Measurements from ENCODE around the gene PANK1.

Gene PANK1

DNA sequence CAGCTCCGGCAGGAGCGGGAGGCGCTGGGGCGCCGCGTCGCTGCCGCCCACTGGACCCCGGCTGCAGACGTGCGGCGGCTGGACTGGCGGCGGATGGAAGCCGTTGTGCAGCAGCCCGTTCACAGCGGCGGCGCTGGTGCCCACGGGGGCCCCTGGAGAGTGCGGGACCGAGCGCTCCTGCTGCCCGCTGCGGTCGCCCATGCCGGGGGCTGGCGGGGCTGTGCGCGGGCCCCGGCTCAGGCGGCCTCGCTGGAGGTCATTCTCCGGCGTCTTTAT lies 413 bp downstream of the PANK1 start (continued):
- TF ChIP-seq HOXD13 (CRISPR knock-in tag; IDR thresholded peaks at IDR 0.05; ENCODE audit: borderline replicate concordance) (no peak), YY2 (tag by site-specific recombination; IDR thresholded peaks at IDR 0.05) (0 out of 2 replicates have a peak, but pooled peaks have one; percentile 17), PRDM6 (tag by site-specific recombination; IDR thresholded peaks at IDR 0.05) (no peak), ZNF692 (tag by site-specific recombination; IDR thresholded peaks at IDR 0.05) (0 out of 2 replicates have a peak, but pooled peaks have one; percentile 11), ZNF658 (tag by site-specific recombination; IDR thresholded peaks at IDR 0.05) (no peak)
- TF ChIP-seq, protein P1, sequence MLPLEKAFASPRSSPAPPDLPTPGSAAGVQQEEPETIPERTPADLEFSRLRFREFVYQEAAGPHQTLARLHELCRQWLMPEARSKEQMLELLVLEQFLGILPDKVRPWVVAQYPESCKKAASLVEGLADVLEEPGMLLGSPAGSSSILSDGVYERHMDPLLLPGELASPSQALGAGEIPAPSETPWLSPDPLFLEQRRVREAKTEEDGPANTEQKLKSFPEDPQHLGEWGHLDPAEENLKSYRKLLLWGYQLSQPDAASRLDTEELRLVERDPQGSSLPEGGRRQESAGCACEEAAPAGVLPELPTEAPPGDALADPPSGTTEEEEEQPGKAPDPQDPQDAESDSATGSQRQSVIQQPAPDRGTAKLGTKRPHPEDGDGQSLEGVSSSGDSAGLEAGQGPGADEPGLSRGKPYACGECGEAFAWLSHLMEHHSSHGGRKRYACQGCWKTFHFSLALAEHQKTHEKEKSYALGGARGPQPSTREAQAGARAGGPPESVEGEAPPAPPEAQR (tag by site-specific recombination; IDR thresholded peaks at IDR 0.05): no peak

DNA sequence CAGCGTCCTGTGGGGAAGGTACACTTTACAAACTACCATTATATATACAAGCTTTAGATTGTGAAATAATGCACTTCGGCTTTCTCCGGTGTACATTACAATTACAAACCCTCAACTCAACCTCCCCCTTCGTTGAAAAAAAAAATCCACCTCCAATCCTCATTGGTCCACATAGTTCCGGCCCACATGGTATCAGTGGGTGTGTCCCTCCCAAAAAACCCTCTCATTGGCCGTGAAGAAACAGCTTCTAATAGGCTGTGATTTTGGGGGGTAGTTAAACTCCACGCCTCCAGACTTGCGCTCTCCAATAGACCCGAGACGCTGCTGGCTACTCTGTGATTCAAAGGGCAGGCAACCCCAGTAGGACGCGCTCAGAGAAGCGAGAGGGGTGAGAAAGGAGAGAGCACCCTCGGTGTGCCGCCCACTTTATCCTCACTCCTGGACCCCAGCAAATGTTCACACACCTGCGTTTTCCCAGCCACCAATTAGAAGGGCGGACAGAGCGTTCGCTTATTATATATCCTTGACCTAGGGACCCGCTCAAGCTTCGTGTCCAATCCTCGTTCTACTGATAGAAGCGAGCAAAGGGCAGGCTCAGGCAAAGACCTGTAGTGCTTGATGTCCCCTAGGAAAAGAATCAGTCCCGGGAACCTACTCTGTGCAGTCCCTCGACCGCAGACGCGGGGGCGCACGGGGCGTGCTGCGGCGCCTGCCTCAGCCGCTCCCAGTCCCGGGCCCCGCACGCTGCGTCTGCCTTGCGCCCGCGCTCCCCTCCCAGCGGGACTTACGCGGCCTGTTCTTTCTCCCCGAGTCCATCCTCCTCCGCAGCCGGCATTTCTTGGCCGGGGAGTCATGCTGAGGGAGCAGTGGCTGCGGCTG lies 991 bp downstream of the PANK1 start:
- Histone ChIP-seq H3K36me3 (ENCODE audit: control insufficient read depth in 2 of 2, insufficient read depth in 1 of 2, low read length in 2 of 2) (no peaks in the 10 kb centered on the region), H3K27ac (ENCODE audit: extremely low read depth, low read depth, low read length) (peak overlapping the region; percentile 97), H3K4me3 (ENCODE audit: low read depth, low read length) (peak overlapping the region; percentile 85), H3K4me1 (ENCODE audit: control insufficient read depth, insufficient read depth, low read length) (peaks cover 9% of the 10 kb centered on the region; the same call in 1 of the 2 replicates), H3K9me3 (ENCODE audit: control insufficient read depth, insufficient read depth, low read depth, low read length) (no peaks in the 10 kb centered on the region)
- POLR2A ChIA-PET: interaction anchor here (0.6 to 2.5 kb wide), 17 partner anchors 9 to 251 kb away, joined by 3 to 61 read pairs (median 3); partner anchors contain the start of genes IFIT1 and KIF20B
- CTCF ChIA-PET: interaction anchor here (0.6 to 1.4 kb wide), 8 partner anchors 11 to 511 kb away, joined by 3 to 5 read pairs (median 3); no protein-coding TSS in a partner anchor
- TF ChIP-seq GFI1B (tag by site-specific recombination; IDR thresholded peaks at IDR 0.05): no peak
- TF ChIP-seq, protein P2, sequence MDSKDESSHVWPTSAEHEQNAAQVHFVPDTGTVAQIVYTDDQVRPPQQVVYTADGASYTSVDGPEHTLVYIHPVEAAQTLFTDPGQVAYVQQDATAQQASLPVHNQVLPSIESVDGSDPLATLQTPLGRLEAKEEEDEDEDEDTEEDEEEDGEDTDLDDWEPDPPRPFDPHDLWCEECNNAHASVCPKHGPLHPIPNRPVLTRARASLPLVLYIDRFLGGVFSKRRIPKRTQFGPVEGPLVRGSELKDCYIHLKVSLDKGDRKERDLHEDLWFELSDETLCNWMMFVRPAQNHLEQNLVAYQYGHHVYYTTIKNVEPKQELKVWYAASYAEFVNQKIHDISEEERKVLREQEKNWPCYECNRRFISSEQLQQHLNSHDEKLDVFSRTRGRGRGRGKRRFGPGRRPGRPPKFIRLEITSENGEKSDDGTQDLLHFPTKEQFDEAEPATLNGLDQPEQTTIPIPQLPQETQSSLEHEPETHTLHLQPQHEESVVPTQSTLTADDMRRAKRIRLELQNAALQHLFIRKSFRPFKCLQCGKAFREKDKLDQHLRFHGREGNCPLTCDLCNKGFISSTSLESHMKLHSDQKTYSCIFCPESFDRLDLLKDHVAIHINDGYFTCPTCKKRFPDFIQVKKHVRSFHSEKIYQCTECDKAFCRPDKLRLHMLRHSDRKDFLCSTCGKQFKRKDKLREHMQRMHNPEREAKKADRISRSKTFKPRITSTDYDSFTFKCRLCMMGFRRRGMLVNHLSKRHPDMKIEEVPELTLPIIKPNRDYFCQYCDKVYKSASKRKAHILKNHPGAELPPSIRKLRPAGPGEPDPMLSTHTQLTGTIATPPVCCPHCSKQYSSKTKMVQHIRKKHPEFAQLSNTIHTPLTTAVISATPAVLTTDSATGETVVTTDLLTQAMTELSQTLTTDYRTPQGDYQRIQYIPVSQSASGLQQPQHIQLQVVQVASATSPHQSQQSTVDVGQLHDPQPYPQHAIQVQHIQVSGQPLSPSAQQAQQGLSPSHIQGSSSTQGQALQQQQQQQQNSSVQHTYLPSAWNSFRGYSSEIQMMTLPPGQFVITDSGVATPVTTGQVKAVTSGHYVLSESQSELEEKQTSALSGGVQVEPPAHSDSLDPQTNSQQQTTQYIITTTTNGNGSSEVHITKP (tag by site-specific recombination; IDR thresholded peaks at IDR 0.05): peak; percentile 96
- TF ChIP-seq ZNF114 (tag by site-specific recombination; IDR thresholded peaks at IDR 0.05): no peak
- no peak for TF ChIP-seq KLF17 (tag by site-specific recombination; IDR thresholded peaks at IDR 0.05)
- TF ChIP-seq ZNF639 (tag by site-specific recombination; IDR thresholded peaks at IDR 0.05): no peak
- TF ChIP-seq ZNF768 (tag by site-specific recombination; IDR thresholded peaks at IDR 0.05): no peak
- TF ChIP-seq, protein P3, sequence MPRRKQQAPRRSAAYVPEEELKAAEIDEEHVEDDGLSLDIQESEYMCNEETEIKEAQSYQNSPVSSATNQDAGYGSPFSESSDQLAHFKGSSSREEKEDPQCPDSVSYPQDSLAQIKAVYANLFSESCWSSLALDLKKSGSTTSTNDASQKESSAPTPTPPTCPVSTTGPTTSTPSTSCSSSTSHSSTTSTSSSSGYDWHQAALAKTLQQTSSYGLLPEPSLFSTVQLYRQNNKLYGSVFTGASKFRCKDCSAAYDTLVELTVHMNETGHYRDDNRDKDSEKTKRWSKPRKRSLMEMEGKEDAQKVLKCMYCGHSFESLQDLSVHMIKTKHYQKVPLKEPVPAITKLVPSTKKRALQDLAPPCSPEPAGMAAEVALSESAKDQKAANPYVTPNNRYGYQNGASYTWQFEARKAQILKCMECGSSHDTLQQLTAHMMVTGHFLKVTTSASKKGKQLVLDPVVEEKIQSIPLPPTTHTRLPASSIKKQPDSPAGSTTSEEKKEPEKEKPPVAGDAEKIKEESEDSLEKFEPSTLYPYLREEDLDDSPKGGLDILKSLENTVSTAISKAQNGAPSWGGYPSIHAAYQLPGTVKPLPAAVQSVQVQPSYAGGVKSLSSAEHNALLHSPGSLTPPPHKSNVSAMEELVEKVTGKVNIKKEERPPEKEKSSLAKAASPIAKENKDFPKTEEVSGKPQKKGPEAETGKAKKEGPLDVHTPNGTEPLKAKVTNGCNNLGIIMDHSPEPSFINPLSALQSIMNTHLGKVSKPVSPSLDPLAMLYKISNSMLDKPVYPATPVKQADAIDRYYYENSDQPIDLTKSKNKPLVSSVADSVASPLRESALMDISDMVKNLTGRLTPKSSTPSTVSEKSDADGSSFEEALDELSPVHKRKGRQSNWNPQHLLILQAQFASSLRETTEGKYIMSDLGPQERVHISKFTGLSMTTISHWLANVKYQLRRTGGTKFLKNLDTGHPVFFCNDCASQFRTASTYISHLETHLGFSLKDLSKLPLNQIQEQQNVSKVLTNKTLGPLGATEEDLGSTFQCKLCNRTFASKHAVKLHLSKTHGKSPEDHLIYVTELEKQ (tag by site-specific recombination; IDR thresholded peaks at IDR 0.05; ENCODE audit: borderline replicate concordance): no peak
- no peak for TF ChIP-seq GLIS1 (tag by site-specific recombination; IDR thresholded peaks at IDR 0.05)
- no peak for TF ChIP-seq ZNF26 (tag by site-specific recombination; IDR thresholded peaks at IDR 0.05)
- TF ChIP-seq ZNF335 (tag by site-specific recombination; conservative IDR thresholded peaks at IDR 0.05): peak; percentile 74

Data from HEK293 (cell line).